HG03457 (cell line): ENCODE measurements around the gene SLC22A3.

Source experiments
- ATAC-seq: cut with Tn5 transposase; IDR thresholded peaks from one replicate; pipeline ENCODE4 v1.9.1; 2021; ENCODE audit warnings: moderate number of reproducible peaks; ENCODE audit not compliant: unreplicated experiment

The SLC22A3 gene

DNA sequence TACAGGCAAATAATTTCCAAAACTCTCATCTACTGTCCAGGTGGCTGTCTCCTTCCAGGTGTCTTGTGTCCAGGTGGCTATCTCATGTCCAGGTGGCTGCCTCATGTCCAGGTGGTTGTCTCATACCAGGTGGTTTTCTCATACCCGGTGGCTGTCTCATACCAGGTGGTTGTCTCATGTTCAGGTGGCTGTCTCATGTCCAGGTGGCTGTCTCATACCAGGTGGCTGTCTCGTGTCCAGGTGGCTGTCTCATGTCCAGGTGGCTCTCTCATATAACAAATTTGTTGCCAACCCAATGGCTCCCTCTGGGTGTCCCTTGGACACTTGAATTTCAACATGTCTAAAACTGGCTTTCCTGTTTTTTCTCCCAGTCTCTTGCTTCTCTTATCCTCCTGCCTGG, 14.3 kb upstream of the SLC22A3 start:
- no peak for ATAC-seq

- ATAC-seq: no peak
Measured at GRCh38 chr6:160336200-160336599, 12.0 kb upstream of the SLC22A3 start.

DNA sequence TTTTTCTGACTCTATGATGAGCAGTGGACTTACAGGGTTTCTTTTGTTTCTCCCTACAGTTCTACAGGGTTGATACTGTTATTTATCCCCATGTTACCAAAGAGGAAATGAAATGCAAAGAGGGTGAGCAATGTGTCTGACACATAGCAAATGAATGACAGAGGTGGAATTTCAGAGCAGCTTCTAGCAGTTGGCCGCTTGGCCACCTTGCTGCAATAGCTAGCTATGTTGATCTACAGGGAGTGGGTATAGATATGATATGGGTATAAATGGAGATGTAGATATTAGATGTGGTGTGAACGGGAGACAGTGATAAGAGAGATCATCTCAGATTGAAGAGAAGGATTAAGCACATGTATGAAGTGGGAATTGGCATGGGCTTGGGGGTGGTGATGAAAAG, 10.9 kb upstream of the SLC22A3 start:
- no peak for ATAC-seq

GRCh38 chr6:160337991-160338390, 10.2 kb upstream of the SLC22A3 start:
- ATAC-seq: no peak

- ATAC-seq: no peak
Measured at GRCh38 chr6:160343144-160343543, 5.0 kb upstream of the SLC22A3 start.

- ATAC-seq: no peak
Measured at GRCh38 chr6:160344271-160344670, 3.9 kb upstream of the SLC22A3 start.

DNA sequence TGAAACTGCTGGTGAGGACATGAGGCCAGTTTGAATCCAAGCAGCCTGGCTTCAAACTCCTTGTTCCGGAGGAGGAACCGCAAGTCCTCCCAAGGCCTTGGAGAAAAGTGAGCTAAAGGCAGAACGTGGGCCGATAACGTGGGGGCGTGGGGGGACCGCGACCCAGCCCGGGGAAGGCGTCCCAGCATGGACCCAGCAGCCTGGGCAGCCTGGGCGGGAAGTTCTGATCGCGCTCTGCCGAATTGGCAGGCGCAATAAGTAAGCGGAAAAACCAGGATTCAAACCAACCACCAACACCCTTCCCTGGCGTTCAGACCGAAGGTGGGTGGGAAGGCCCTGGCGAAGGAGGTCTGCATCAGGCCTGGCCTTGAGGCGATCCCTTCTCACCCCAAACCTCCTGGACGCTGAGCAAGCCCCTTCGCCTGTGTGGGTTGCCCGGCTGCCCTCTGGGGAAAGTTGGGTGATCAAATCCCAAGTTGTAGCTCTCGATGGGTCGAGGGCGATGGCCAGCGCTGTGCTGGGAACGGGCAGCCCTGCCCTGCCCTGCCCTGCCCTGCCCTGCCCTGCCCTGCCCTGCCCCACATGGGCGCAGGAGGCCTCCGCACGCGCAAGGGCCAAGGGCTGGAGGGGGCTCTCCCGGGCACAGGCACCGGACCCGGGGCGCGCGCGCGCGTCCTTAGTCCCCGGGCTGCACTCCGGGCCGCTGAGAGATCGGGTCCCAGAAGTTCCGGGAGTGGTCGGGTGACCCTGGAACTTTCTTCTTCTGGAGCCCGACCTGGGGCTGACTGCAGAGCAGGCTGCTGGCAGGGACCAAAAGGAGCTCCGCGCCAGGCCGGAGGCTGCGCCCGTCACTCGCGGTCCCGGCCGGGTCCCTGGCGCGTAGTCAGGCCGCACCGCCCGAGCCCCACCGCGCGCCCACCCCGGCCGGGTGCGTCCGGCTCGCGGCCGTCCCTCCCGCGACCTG, 637 bp upstream of the SLC22A3 start:
- no peak for ATAC-seq

- ATAC-seq: no peak
Measured at GRCh38 chr6:160349020-160349441, 853 bp downstream of the SLC22A3 start.

- ATAC-seq: no peak
Measured at GRCh38 chr6:160349814-160350350, 1.7 kb downstream of the SLC22A3 start.

GRCh38 chr6:160353950-160354496, 5.8 kb downstream of the SLC22A3 start:
- ATAC-seq: no peak

DNA sequence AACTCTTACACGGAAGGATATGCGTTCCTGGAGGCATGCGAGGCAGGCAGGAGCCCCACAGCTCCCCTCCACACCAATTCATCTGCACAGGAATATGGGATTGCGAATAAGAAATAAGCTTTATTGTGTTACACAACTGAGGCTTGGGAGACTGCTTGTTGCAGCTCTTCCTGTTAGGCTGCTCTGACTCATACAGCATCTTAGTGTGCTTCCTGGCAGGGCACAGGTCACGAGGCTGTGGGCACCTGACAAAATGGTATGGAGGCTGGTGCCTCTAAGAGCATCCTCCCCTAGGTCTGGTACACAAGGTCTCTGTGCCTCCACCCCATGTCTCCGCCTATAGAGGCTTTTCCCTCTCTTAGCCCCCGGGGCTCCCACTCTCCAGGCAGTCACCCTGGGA, 6.8 kb downstream of the SLC22A3 start:
- no peak for ATAC-seq

- no peak for ATAC-seq
Measured at GRCh38 chr6:160356074-160356744, 8.0 kb downstream of the SLC22A3 start.

DNA sequence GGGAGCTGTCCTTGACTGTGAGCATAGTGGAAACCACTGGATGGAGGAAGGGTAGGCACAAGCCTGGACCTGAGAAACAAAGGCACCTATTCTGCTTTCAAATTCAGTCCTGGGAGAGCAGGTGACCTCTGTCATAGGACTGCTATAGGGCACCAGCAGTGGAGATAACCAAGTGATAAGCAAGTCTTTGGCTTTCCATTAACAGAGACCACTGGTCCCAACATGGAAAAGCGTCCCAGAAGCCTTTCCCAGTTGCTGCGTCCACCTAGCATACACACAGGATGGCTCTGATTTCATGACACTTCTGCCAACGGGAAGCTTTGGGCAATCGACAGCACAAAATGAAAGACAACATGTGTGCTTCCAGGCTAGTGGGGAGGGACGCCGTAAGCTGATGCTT, 8.9 kb downstream of the SLC22A3 start:
- no peak for ATAC-seq

- no peak for ATAC-seq
Measured at GRCh38 chr6:160358225-160359119, 10.3 kb downstream of the SLC22A3 start.

DNA sequence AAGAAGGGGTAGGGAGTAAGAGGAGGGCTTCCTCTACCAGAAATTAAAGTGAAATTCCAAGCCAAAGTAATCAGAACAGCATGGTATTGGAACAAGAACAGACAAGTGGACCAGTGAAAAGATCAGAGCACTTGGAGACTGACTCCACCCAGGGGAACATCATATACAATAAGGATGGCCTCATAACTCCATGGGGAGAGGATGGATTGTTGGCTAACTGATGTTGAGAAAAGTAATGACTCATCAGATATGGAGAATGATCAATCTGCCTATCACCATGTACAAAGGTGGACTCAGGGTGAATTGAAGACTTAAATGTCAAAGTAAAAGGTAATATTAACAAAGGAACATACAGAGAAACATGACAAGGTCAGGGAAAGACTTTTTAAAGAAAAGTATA, 12.8 kb downstream of the SLC22A3 start:
- no peak for ATAC-seq

- no peak for ATAC-seq
Measured at GRCh38 chr6:160362556-160362955, 14.4 kb downstream of the SLC22A3 start.

- no peak for ATAC-seq
Measured at GRCh38 chr6:160363016-160363996, 15.1 kb downstream of the SLC22A3 start.

- ATAC-seq: no peak
Measured at GRCh38 chr6:160365117-160365516, 16.9 kb downstream of the SLC22A3 start.

GRCh38 chr6:160367798-160368547, 19.8 kb downstream of the SLC22A3 start:
- ATAC-seq: no peak
